IPS-NIHi11 (cell line): ENCODE measurements around the gene GABARAP.

Experiments
- DNase-seq: peaks from one replicate; pipeline ENCODE4 v3.0.0; 2012; ENCODE audit warnings: mixed read lengths, low spot score

Gene GABARAP

DNA sequence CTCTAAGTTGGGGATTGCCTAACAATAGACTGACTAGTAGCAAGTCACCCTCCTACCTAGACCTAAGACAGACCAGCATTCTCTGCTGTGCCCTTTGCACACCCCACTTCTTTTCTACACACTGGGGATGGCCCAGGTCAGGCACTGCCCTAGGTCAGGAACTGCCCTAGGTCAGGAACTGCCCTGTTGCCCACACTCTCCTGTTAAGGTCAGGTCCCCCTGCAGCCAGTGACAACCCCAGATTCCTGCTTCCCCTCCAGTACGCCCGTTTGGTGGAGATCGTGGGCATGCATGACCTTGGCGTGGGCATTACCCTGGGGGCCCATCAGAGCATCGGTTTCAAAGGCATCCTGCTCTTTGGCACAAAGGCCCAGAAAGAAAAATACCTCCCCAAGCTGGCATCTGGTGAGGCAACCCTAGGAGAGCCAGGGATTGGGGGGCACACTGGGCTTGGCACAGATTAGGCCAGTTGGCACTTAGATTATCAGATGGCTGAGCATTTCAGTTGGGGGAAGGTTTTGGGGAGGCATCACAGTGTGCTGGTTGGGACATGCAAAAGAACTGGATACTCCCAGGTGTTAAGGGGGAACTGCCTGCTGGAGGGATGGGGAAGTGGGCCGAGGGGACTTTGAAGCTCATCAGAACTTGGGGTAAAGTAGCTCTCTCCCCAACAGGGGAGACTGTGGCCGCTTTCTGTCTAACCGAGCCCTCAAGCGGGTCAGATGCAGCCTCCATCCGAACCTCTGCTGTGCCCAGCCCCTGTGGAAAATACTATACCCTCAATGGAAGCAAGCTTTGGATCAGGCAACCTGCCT is 20.8 kb downstream of the GABARAP start:
- no peak for DNase-seq

DNA sequence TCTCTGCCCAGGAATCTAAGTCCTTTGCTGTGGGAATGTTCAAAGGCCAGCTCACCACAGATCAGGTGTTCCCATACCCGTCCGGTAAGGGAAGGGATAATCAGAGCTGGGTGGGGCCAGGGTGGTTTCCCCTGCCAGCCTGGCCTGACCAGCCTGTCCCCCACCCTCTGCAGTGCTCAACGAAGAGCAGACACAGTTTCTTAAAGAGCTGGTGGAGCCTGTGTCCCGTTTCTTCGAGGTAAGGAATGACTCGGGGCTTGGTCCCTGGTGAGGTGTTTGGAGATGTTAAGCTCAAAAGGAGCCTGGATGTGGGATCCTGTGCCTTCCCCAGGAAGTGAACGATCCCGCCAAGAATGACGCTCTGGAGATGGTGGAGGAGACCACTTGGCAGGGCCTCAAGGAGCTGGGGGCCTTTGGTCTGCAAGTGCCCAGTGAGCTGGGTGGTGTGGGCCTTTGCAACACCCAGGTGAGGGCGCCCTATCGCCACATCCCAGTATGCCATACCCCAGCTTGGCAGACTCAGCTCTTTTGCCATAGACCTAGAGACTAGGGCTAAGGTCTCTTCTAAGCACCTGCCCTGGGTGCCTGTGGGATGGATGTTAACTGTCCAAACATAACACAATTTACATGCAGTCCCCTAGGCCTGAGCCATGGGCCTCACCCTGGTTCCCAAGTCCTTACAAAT is 21.5 kb downstream of the GABARAP start:
- peak; percentile 60 for DNase-seq

DNA sequence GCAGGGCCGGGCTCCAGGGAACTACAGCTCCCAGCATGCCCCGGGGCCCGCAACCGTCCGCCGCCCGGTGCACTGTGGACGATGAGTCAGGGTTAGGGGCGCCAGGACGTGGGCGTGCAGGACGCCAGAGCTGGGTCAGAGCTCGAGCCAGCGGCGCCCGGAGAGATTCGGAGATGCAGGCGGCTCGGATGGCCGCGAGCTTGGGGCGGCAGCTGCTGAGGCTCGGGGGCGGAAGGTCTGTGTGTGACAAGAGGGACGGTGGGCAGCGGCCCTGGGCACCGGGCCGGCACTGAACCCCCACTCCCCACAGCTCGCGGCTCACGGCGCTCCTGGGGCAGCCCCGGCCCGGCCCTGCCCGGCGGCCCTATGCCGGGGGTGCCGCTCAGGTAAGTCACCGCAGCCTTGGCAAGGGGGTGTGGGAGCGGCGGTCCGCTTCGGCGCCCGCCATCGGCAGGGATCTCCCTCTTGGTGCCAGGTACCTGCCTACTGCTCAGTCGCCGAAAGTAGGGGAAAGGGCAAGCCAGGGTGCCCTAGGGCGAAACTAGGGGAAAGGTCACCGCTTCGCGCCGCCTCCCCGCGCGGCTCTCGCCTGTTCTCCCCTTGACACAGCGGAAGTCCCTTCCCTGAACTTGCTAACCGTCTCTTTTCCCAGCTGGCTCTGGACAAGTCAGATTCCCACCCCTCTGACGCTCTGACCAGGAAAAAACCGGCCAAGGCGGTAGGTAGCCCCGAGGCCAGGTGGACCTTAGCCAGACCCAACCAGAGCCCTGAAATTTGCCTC is 22.2 kb downstream of the GABARAP start, which contains the start of the genes ACADVL and DLG4:
TSS of gene ACADVL (plus strand) at position 127 of the 781 bp plus-strand sequence. CDS start at position 174, 47 bp downstream.
TSS of gene DLG4 (minus strand) at position 25 of the 781 bp plus-strand sequence.
- peak; percentile 88 for DNase-seq

GRCh38 chr17:7219229-7219811 is 22.9 kb downstream of the GABARAP start:
- DNase-seq, result no peak

DNA sequence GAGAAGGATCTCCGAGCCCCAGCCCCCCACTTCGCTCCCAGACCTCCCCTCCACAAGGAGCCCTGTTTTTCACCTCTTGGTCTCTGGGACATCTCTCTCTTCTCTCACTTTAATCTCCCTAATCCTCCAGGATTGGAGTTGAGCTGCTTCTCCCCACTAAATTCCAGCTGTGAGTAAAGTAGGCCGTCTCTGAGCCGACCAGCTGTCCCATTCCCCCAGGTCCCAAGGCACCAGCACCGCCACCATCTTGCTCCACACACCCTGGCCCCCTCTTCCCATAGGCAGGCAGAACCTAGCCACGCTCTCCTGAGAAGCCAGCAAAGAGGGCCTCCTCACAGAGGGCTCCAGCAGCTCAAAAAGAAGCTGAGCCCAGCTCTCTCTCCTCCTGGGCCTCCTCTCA is 23.5 kb downstream of the GABARAP start:
- DNase-seq, result no peak

DNA sequence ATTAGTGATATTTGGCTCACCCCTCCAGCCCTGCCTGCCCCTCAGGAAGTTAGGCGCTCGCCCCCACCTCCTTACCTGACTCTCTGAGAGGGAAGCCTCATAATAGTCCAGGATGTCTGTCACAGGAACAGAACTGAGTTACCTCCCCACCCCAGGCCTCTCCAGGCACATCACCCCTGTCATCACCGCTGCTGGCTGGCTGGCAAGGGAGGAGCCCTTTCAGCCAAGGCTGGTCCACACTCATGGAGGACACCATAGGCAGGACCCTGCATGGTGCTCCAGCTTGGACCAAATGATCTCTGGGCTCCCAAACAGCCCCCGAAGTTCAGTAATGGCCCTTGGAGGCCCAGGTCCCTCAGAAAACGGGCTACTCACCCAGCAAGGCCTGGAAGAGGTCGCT is 24.1 kb downstream of the GABARAP start:
- DNase-seq, result no peak

- peak; percentile 47 for DNase-seq
Measured at GRCh38 chr17:7217113-7217987, 24.9 kb downstream of the GABARAP start.

GRCh38 chr17:7216242-7217112 is 25.8 kb downstream of the GABARAP start:
- no peak for DNase-seq

- DNase-seq, result no peak
Measured at GRCh38 chr17:7215652-7216180, 26.5 kb downstream of the GABARAP start.

DNA sequence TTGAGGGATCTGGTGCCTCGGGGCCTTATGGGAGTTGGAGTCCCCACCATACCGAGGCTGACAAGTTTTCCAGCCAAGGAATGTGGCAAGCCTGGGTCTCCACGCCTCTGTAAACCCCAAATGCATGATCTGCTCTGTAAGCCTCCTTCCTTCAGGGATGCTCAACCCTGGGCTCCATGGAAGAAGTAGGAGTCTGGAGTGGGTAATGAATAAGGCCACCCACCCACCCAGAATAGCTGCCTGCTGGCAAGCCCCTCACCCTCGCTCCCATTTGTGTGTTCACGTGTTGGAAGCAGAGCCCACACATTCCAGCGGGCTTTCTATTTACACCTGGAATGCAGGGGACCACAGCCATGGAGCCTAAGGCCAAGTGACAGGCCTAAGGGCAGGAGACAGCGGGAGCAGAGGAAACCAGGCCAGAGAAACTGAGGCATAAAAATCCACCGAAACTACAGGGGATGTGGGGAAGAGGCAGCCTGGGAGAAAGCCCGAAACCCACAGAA is 27.1 kb downstream of the GABARAP start:
- DNase-seq, result no peak

DNA sequence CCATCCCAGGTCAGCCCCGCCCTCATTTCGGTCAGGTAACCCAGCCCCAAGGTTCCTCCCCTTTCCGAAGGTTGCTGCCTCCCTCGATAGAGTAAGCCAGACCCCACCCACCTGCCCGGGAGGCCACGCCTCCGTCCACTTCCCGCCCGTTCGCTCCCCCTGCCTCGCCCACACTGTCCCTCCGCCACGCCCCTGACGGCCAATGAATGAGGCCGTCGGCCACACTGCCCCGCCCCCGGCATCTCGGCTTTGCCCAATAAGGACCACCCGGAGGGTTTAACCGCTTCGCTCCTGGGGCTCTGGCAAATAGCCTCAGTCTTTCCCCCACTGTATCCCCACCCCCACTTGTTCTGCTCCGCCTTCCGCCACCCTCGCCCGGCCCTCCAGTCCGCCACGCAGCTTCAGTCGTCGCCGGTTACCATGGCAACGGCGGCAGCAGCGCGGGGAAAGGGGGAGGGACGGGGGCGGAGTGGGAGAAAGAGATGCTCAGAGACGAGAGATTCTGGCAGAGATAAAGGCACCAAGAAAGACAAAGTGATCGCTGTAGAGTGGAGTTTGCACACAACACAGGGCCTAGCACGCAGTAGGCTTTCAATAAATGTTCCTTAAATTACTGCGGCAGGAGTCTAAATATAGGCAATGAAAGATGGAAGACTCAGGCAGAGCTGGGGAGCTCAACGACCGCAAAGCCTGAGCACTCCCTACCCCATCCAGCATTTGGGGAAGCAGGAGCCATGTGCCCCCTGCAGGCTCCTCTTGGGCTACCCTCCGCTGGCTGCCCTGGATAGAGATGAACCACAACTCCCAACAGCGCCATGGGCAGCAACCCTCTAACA is 27.7 kb downstream of the GABARAP start:
- peak; percentile 94 for DNase-seq

- peak; percentile 82 for DNase-seq
Measured at GRCh38 chr17:7213895-7214299, 28.4 kb downstream of the GABARAP start.

DNA sequence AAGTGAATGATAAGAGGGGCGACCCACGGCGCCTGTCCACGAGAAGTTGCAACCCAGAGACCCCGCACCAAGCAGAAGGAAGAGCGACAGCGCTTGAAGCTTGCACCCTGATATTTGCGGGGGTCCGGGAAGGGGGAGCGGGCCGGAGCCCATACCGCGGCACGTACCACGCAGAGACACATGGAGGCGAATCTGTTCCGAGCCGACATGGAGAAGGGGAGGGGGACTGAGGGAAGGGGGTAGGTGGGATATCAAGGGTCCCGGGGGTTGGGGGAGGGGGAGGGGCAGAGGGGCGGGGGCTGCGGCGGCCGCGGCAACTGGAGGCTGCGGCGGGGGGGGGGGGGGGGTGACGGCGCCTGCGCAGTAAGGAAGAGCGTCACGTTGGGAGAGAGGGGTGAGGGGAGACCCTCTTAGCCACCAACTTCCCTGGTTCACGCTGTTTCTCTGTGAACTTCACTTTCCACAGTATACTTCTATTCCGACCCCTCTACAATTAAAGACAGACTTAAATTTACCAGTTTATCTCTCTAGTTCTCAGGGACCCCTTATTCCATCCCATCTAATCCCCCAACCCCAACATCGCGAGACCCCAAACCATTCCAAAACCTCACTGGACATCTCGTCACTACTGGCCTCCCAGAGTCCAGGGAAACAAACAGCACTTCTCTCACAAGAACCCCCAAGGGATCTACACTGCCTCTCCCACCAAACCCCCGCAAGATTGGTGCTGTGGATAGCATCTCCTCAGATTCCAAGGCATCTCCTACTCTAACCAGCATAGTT is 30.6 kb downstream of the GABARAP start:
- DNase-seq, result no peak

DNA sequence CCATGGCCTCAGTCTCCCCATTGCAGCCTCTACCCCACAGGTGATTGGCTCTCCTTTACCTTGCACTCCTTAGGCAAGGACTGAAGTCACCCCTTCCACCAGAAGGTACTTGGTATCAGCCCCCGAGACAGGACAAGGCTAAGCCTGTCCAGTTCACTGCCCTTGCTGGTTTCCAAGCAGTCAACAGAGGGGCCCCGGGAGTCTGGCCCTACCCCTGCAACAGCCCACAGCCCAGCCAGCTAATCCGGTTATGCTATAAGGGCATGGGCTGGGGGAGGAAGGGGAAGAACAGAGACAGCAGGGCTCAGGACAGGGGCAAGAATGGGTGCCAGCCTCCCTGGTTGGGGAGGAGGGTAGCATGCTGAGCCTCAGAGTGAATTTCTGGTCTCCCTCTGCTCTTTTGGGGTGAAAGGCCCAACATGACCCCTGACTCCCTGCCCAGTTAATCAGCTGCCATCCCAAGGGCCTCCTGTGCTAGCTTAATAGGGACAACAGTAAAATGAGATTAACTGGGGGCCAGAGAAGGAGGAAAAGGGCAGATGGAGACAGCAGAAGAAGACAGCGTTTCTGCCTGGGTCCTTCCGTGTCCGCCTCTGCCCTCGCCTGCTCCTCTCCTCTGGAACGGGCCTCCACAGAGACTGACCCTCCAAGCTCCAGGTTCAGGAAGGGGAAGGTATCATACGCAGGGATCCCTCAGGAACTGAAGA is 33.3 kb downstream of the GABARAP start:
- no peak for DNase-seq

- peak; percentile 42 for DNase-seq
Measured at GRCh38 chr17:7208027-7208571, 34.1 kb downstream of the GABARAP start.

DNA sequence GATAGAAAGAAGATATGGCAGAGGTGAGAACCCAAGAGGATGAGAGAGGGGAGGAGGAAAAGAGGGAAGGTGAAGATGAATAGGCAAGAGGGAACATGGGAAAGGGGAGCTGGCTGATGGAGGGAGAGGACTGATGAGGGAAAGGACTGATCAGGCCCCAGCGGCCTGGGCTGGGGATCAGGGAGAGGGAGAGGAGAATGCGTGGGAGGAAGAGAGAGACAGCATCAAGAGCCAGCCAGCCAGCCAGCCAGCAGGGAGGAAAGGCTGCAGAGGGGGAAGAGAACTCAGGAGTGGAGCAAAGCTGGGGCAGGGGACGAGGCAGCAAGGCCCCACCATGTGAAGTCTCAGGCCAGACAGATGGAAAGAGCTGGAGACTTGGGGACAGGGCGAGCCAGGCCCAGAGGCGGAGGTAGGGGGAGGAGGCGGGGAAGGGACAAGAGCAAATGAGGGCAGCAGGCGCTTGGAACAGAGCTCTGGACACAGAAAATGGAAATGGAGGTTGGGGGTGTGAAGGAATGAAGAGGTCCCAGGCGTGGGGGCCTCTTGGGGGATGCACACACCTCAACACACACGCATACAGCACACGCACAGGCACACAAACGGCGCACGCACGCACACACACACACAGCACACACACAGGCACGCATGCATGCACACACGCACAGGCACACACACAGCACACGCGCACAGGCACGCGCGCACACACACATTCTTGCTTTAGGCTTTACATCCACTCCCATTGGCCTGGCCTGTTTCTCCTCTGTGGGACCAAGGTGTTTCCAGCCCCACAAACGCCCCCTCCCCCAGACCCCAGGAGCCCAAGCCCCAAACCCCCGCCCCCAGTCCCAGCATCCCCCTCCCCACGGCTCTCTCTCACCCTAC is 34.9 kb downstream of the GABARAP start:
- no peak for DNase-seq
